SU-DHL-6 (cell line): Measurements from ENCODE around the gene ZNF135.

Experiments
- H2AFZ ChIP-seq: fragments of 200-600 bp; sonication (generic); 2 replicates; pipeline ENCODE4 v1.6.1; 2014; ENCODE audit warnings: low read depth, mild to moderate bottlenecking, moderate library complexity, mixed read lengths, antibody characterized with exemption, low read length; ENCODE audit not compliant: severe bottlenecking
- H3F3A ChIP-seq: fragments of 200-600 bp; shearing (Covaris generic); 2 replicates; pipeline ENCODE4 v1.6.0; 2016; ENCODE audit warnings: antibody characterized with exemption, mild to moderate bottlenecking; ENCODE audit not compliant: insufficient read depth
- H3K27ac ChIP-seq: fragments of 200-600 bp; sonication (generic); 2 replicates; pipeline ENCODE4 v1.5.1; 2016; ENCODE audit warnings: low read depth, mild to moderate bottlenecking, low read length, moderate library complexity, mixed read lengths
- H3K27me3 ChIP-seq: fragments of 200-600 bp; sonication (generic), shearing (Covaris generic); 2 replicates; pipeline ENCODE4 v1.6.0; 2014; ENCODE audit warnings: mild to moderate bottlenecking, low read length
- H3K36me3 ChIP-seq: fragments of 200-600 bp; sonication (generic); 2 replicates; pipeline ENCODE4 v1.6.1; 2014; ENCODE audit warnings: mild to moderate bottlenecking, low read length, mixed read lengths
- H3K4me2 ChIP-seq: fragments of 300-600, 200-600 bp; shearing (Covaris generic), sonication (generic); 2 replicates; pipeline ENCODE4 v1.6.0; 2014; ENCODE audit warnings: low read length, low read depth, mild to moderate bottlenecking; ENCODE audit not compliant: poor library complexity, severe bottlenecking
- H3K4me3 ChIP-seq: fragments of 200-600 bp; sonication (generic); 2 replicates; pipeline ENCODE4 v1.5.1; 2014; ENCODE audit warnings: antibody characterized with exemption, low read length, mild to moderate bottlenecking, mixed read lengths; ENCODE audit not compliant: insufficient read depth, poor library complexity, severe bottlenecking
- H3K79me2 ChIP-seq: fragments of 200-600 bp; sonication (generic); 2 replicates; pipeline ENCODE4 v1.6.1; 2014; ENCODE audit warnings: mild to moderate bottlenecking, low read length, moderate library complexity; ENCODE audit not compliant: insufficient read depth
- H3K9ac ChIP-seq: fragments of 200-600 bp; sonication (generic); 2 replicates; pipeline ENCODE4 v1.7.0; 2014; ENCODE audit warnings: mild to moderate bottlenecking, low read length
- H3K9me2 ChIP-seq: fragments of 200-600 bp; sonication (generic); replicated peaks from 2 replicates; pipeline ENCODE4 v1.6.1; 2014; ENCODE audit warnings: low read length; ENCODE audit not compliant: insufficient read depth
- H3K9me3 ChIP-seq: fragments of 200-600 bp; sonication (generic); 2 replicates; pipeline ENCODE4 v1.6.1; 2014; ENCODE audit warnings: low read length, mixed read lengths; ENCODE audit not compliant: insufficient read depth
- H4K20me1 ChIP-seq: fragments of 200-600 bp; sonication (generic); 2 replicates; pipeline ENCODE4 v1.6.1; 2014; ENCODE audit warnings: low read depth, mild to moderate bottlenecking, antibody characterized with exemption, low read length, moderate library complexity, mixed read lengths
- EZH2phosphoT487 ChIP-seq: fragments of 200-600 bp; sonication (generic), shearing (Covaris generic); conservative IDR thresholded peaks from 2 replicates; pipeline ENCODE4 v1.6.1; 2018; ENCODE audit warnings: mild to moderate bottlenecking, antibody characterized with exemption, low read length, moderate library complexity, mixed read lengths
- TF ChIP-seq, protein P1 (sequence below): fragments of 200-600 bp; sonication (generic); IDR thresholded peaks from one replicate; pipeline ENCODE4 v1.5.1; 2017; ENCODE audit warnings: antibody characterized with exemption, mild to moderate bottlenecking, low read length, moderate library complexity; ENCODE audit not compliant: insufficient read depth, poor library complexity, severe bottlenecking

Gene ZNF135

DNA sequence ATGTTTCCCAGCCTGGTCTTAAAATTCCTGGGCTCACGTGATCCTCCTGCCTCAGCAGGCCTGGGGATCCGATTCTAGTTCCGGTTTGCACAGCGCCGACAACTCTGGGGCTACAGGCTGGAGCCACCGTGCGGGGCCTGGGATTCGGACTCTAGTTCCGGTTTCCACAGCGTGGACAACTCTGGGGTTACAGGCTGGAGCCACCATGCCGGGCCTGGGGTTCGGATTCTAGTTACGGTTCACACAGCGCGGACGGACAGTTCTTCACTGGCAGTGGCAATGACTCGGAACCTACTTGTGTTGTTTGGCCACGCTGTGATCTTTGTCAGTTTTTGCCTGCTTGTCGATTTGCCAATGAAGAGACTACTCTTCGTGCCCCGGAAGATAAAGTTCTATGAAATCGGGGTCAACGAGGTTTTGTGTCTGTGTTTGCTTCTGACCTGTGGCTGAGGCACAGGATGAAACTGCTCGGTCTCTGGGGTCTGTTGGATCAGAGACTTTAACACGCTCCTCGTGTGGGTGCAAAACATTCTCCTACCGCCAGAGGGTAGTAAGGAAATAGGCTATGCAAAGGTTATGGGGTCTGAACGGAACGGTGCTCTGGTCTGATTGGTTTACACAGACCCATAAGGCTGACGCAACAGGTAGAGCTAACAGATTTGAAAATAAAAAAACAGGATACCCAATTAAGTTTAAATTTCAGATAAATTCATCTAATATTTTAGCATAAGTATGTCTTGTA, 37.4 kb upstream of the ZNF135 start:
- H2AFZ ChIP-seq = peak overlapping the region; percentile 46
- no peak overlapping the region for H3K9ac ChIP-seq
- no peaks in the 10 kb centered on the region for H3K9me3 ChIP-seq
- no peaks in the 10 kb centered on the region for H3K27me3 ChIP-seq
- no peaks in the 10 kb centered on the region for H3K36me3 ChIP-seq
- no peak overlapping the region for H3K4me2 ChIP-seq
- no peaks in the 10 kb centered on the region for H3F3A ChIP-seq
- no peaks in the 10 kb centered on the region for H4K20me1 ChIP-seq
- H3K79me2 ChIP-seq = no peaks in the 10 kb centered on the region
- TF ChIP-seq, protein P1, sequence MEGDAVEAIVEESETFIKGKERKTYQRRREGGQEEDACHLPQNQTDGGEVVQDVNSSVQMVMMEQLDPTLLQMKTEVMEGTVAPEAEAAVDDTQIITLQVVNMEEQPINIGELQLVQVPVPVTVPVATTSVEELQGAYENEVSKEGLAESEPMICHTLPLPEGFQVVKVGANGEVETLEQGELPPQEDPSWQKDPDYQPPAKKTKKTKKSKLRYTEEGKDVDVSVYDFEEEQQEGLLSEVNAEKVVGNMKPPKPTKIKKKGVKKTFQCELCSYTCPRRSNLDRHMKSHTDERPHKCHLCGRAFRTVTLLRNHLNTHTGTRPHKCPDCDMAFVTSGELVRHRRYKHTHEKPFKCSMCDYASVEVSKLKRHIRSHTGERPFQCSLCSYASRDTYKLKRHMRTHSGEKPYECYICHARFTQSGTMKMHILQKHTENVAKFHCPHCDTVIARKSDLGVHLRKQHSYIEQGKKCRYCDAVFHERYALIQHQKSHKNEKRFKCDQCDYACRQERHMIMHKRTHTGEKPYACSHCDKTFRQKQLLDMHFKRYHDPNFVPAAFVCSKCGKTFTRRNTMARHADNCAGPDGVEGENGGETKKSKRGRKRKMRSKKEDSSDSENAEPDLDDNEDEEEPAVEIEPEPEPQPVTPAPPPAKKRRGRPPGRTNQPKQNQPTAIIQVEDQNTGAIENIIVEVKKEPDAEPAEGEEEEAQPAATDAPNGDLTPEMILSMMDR = peak; percentile 14
- no peak for TF ChIP-seq EZH2phosphoT487
- H3K4me3 ChIP-seq = no peak overlapping the region
- no peak overlapping the region for H3K27ac ChIP-seq
- H3K9me2 ChIP-seq = no peaks in the 10 kb centered on the region

DNA sequence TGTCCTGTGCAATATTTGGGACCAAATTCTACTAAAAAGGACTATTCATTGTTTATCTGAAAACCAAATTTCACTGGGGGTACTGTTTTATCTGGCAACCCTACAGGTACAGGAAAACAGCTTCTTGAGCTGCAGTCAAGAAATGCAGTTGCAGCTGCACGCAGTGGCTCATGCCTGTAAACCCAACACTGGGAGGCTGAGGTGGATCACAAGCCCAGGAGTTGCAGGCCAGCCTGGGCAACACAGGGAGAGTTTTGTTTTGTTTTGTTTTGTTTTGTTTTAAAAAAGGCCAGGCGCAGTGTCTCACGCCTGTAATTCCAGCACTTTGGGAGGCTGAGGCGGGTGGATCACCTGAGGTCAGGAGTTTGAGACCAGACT, 36.8 kb upstream of the ZNF135 start:
- Histone ChIP-seq H3K79me2 (no peaks in the 10 kb centered on the region), H3K9me2 (no peaks in the 10 kb centered on the region), H3F3A (no peaks in the 10 kb centered on the region), H3K9me3 (no peaks in the 10 kb centered on the region), H3K9ac (no peak overlapping the region), H3K36me3 (no peaks in the 10 kb centered on the region), H2AFZ (peak overlapping the region; percentile 46), H4K20me1 (no peaks in the 10 kb centered on the region), H3K4me2 (no peak overlapping the region), H3K27ac (no peak overlapping the region), H3K27me3 (no peaks in the 10 kb centered on the region), H3K4me3 (no peak overlapping the region)
- no peak for TF ChIP-seq EZH2phosphoT487

DNA sequence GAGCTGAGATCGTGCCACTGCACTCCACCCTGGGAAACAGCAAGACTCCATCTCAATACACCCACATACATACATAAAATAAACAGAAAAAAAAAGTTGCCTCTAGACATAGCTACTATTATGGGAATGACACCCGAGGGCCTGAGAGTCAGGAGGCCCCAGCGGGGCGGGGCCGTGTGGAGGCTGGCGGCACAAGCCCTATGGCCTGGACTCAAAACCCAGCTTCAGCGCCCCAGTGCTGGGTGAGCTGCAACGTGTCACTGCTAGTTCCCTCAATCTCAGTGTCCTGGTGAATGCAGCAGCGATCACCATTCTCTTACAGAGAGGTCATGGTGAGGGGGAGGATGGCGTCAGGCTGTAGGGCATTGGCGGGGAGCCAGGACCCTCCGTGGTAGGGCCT, 34.4 kb upstream of the ZNF135 start:
- no peak for TF ChIP-seq EZH2phosphoT487
- TF ChIP-seq, protein P1 = no peak
- no peaks in the 10 kb centered on the region for H3K79me2 ChIP-seq
- H3K9me3 ChIP-seq = no peaks in the 10 kb centered on the region

DNA sequence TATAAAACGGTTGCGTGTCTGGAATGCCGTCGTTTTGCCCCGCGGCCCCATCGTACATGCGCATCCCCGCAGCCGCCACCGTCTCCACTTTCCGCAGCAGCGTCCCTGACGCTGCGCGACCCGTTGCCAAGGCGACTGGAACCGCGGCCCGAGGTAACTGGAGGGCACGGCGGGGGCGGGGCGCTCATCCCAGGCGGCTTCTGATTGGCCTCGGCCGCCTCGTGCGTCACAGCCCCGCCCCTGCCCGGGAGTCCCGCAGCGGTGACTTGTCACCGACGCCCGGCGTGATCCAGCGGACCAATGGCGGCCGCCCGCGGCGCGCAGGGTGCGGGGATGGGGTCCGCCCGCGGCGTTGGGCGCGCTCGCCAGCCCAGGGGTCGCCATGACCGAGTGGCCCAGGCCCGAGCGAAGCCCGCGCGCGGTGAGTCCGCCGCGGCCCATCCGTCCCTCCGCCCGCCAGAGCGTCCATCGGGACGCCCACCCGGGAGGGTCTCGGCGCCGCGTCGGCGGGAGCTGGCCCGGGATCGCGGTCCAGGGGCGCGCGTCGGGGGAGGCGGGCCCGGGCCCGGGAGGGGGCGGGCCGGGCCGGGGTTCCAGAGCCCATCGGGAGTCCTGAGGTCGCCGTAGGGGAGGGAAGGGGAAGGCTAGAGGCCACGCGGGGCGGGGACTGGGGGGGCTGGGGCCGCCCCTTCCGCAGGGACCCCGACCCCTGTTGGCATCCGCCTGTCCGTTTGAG, 25.2 kb upstream of the ZNF135 start, which contains the start of gene ZSCAN1:
Gene ZSCAN1, plus strand, starts transcription at position 285 of the 736 bp plus-strand sequence. CDS start 3,812 bp downstream, outside the sequence.
- H3K4me2 ChIP-seq = no peak within 1 kb of the TSS
- H3F3A ChIP-seq = no peaks in the 10 kb centered on the region
- H2AFZ ChIP-seq = no peak within 1 kb of the TSS
- no peaks in the 10 kb centered on the region for H3K9me2 ChIP-seq
- H3K4me3 ChIP-seq = no peak within 1 kb of the TSS
- H3K79me2 ChIP-seq = no peaks in the 10 kb centered on the region
- no peaks in the 10 kb centered on the region for H3K36me3 ChIP-seq
- H3K27ac ChIP-seq = no peak within 1 kb of the TSS
- no peak within 1 kb of the TSS for H3K9ac ChIP-seq
- no peaks in the 10 kb centered on the region for H3K9me3 ChIP-seq
- no peaks in the 10 kb centered on the region for H3K27me3 ChIP-seq
- no peak for TF ChIP-seq EZH2phosphoT487
- TF ChIP-seq, protein P1 = no peak
- H4K20me1 ChIP-seq = no peaks in the 10 kb centered on the region

More for the DNA sequence above, 34.4 kb upstream of the ZNF135 start:
- Histone ChIP-seq H3F3A (no peaks in the 10 kb centered on the region), H4K20me1 (no peaks in the 10 kb centered on the region), H2AFZ (no peak overlapping the region), H3K27ac (no peak overlapping the region), H3K9me2 (no peaks in the 10 kb centered on the region), H3K4me2 (no peak overlapping the region), H3K9ac (no peak overlapping the region), H3K27me3 (no peaks in the 10 kb centered on the region), H3K4me3 (no peak overlapping the region), H3K36me3 (no peaks in the 10 kb centered on the region)
